OCI-LY1 (cell line): ENCODE measurements around the gene SLC17A8.

ENCODE experiments used
- H2AFZ ChIP-seq: fragments of 200-600 bp; sonication (generic), shearing (Covaris generic); 2 replicates; pipeline ENCODE4 v1.6.0; 2014; ENCODE audit warnings: antibody characterized with exemption, mild to moderate bottlenecking, low read length
- H3F3A ChIP-seq: fragments of 200-600 bp; sonication (generic), shearing (Covaris generic); 2 replicates; pipeline ENCODE4 v1.6.0; 2014; ENCODE audit warnings: mild to moderate bottlenecking, antibody characterized with exemption, low read length, moderate library complexity; ENCODE audit not compliant: insufficient read depth
- H3K27ac ChIP-seq: fragments of 200-600 bp; sonication (generic); 2 replicates; pipeline ENCODE4 v1.5.1; 2014; ENCODE audit warnings: low read length, mixed run types, mild to moderate bottlenecking, low read depth; ENCODE audit not compliant: poor library complexity, severe bottlenecking
- H3K27me3 ChIP-seq: fragments of 200-600 bp; sonication (generic); 2 replicates; pipeline ENCODE4 v1.6.0; 2014; ENCODE audit warnings: antibody characterized with exemption, mild to moderate bottlenecking, low read length, moderate library complexity; ENCODE audit not compliant: insufficient read depth
- H3K36me3 ChIP-seq: fragments of 200-600 bp; sonication (generic); 2 replicates; pipeline ENCODE4 v1.6.1; 2014; ENCODE audit warnings: mild to moderate bottlenecking, antibody characterized with exemption, low read length, moderate library complexity, mixed read lengths; ENCODE audit not compliant: insufficient read depth
- H3K4me1 ChIP-seq: fragments of 200-600 bp; sonication (generic); 2 replicates; pipeline ENCODE4 v1.5.1; 2014; ENCODE audit warnings: mild to moderate bottlenecking, low read length, moderate library complexity; ENCODE audit not compliant: insufficient read depth, severe bottlenecking
- H3K4me2 ChIP-seq: fragments of 200-600 bp; sonication (generic), shearing (Covaris generic); 2 replicates; pipeline ENCODE4 v1.6.1; 2014; ENCODE audit warnings: low read length
- H3K4me3 ChIP-seq: fragments of 200-600 bp; sonication (generic); 2 replicates; pipeline ENCODE4 v1.5.1; 2014; ENCODE audit warnings: low read length, low read depth, mild to moderate bottlenecking, mixed read lengths; ENCODE audit not compliant: poor library complexity, severe bottlenecking
- H3K79me2 ChIP-seq: fragments of 200-600 bp; shearing (Covaris generic); 2 replicates; pipeline ENCODE4 v1.6.1; 2016; ENCODE audit warnings: mixed run types, low read length, mixed read lengths; ENCODE audit not compliant: insufficient read depth
- H3K9ac ChIP-seq: fragments of 200-600 bp; sonication (generic), shearing (Covaris generic); 2 replicates; pipeline ENCODE4 v1.6.1; 2014; ENCODE audit warnings: mild to moderate bottlenecking, low read length, mixed read lengths
- H3K9me2 ChIP-seq: fragments of 200-600 bp; sonication (generic), shearing (Covaris generic); 2 replicates; pipeline ENCODE4 v1.6.1; 2014; ENCODE audit warnings: low read depth, mild to moderate bottlenecking, low read length, mixed read lengths
- H3K9me3 ChIP-seq: fragments of 200-600 bp; shearing (Covaris generic); 2 replicates; pipeline ENCODE4 v1.6.1; 2014; ENCODE audit warnings: low read length, mixed read lengths
- H4K20me1 ChIP-seq: fragments of 200-600 bp; sonication (generic), shearing (Covaris generic); 2 replicates; pipeline ENCODE4 v1.6.0; 2016; ENCODE audit warnings: mild to moderate bottlenecking, low read length; ENCODE audit not compliant: insufficient read depth
- CTCF ChIP-seq: fragments of 200-600 bp; sonication (generic), shearing (Covaris generic); IDR thresholded peaks from 2 replicates; pipeline ENCODE4 v1.5.1; 2017; ENCODE audit warnings: mild to moderate bottlenecking, antibody characterized with exemption, low read length, moderate library complexity, mixed read lengths
- EZH2 ChIP-seq: fragments of 200-600 bp; sonication (generic), shearing (Covaris generic); IDR thresholded peaks from 2 replicates; pipeline ENCODE4 v1.8.0; 2017; ENCODE audit warnings: borderline replicate concordance, mixed run types, mild to moderate bottlenecking, antibody characterized with exemption, low read length, moderate library complexity, mixed read lengths

SLC17A8 gene

GRCh38 chr12:100450735-100451134 lies 93.9 kb downstream of the SLC17A8 start:
- Histone ChIP-seq H4K20me1 (no peaks in the 10 kb centered on the region), H3K9me3 (no peaks in the 10 kb centered on the region), H3K36me3 (no peaks in the 10 kb centered on the region), H3K9ac (no peak overlapping the region), H3K79me2 (no peaks in the 10 kb centered on the region), H3F3A (no peaks in the 10 kb centered on the region), H3K9me2 (no peaks in the 10 kb centered on the region), H3K4me3 (no peak overlapping the region), H3K4me1 (no peaks in the 10 kb centered on the region), H2AFZ (no peak overlapping the region), H3K4me2 (no peak overlapping the region), H3K27ac (no peak overlapping the region), H3K27me3 (no peaks in the 10 kb centered on the region)
- TF ChIP-seq CTCF (no peak), EZH2 (no peak)

DNA sequence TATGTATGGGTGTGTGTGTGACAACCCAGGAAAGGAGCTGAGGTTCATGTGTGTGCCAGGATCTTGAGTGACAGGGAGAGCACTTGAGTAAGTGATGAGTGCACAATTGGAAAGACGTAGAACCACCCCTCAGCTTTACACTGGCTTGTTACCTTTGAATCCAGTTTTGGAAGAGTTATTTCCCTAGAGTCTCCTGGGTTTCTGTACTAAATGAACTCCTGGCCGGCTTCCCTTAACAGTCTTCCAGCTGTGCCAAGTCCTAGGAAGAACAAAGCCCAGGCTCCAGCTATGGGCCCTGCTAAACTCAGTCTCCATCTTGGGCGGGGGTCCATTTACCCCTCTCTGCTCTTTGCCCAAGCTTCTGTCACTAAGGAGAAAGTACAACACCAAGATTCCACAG lies 97.1 kb downstream of the SLC17A8 start:
- Histone ChIP-seq H3K9me3 (no peaks in the 10 kb centered on the region), H3K79me2 (no peaks in the 10 kb centered on the region), H3K4me3 (no peak overlapping the region), H3F3A (no peaks in the 10 kb centered on the region), H3K27ac (no peak overlapping the region), H4K20me1 (no peaks in the 10 kb centered on the region), H3K27me3 (no peaks in the 10 kb centered on the region), H3K9ac (no peak overlapping the region), H3K4me1 (no peaks in the 10 kb centered on the region), H3K9me2 (no peaks in the 10 kb centered on the region), H3K4me2 (no peak overlapping the region), H3K36me3 (no peaks in the 10 kb centered on the region), H2AFZ (no peak overlapping the region)
- TF ChIP-seq EZH2 (no peak), CTCF (no peak)

GRCh38 chr12:100455896-100456295 lies 99.0 kb downstream of the SLC17A8 start:
- H3K4me2 ChIP-seq = no peak overlapping the region
- H3K36me3 ChIP-seq = no peaks in the 10 kb centered on the region
- no peaks in the 10 kb centered on the region for H3K4me1 ChIP-seq
- no peaks in the 10 kb centered on the region for H3K9me3 ChIP-seq
- H3F3A ChIP-seq = no peaks in the 10 kb centered on the region
- no peaks in the 10 kb centered on the region for H3K79me2 ChIP-seq
- H4K20me1 ChIP-seq = no peaks in the 10 kb centered on the region
- H3K27ac ChIP-seq = no peak overlapping the region
- H3K27me3 ChIP-seq = no peaks in the 10 kb centered on the region
- no peak overlapping the region for H3K9ac ChIP-seq
- no peak overlapping the region for H3K4me3 ChIP-seq
- TF ChIP-seq CTCF = no peak
- no peak overlapping the region for H2AFZ ChIP-seq
- no peaks in the 10 kb centered on the region for H3K9me2 ChIP-seq
